HL-60 (cell line): ENCODE results near the gene IL1RAPL1.

ENCODE experiments used
- DNase-seq, 2 experiments: peaks; one replicate each; pipeline ENCODE4 v3.0.0-alpha.2; 2010 to 2020; ENCODE audit warnings: low read depth in 1 of 2, low spot score in 1 of 2
- H3K27ac ChIP-seq: fragments of 250-450 bp; sonication (Bioruptor Pico); replicated peaks from 2 replicates; pipeline ENCODE4 v1.5.1; 2020; ENCODE audit warnings: mild to moderate bottlenecking, moderate library complexity
- H3K27me3 ChIP-seq: fragments of 250-450 bp; sonication (Bioruptor Pico); 2 replicates; pipeline ENCODE4 v1.5.1; 2021; ENCODE audit warnings: mild to moderate bottlenecking, moderate library complexity; ENCODE audit not compliant: insufficient read depth, poor library complexity, severe bottlenecking
- H3K4me3 ChIP-seq: replicated peaks from 2 replicates; pipeline ENCODE4 v1.5.1; 2011; ENCODE audit warnings: mild to moderate bottlenecking, control low read depth, low read length; ENCODE audit not compliant: insufficient read depth
- CTCF ChIP-seq: IDR thresholded peaks from one replicate; pipeline ENCODE4 v1.5.1; 2011; ENCODE audit warnings: low read length, control low read depth, inconsistent platforms; ENCODE audit not compliant: insufficient read depth
- GABPA ChIP-seq: IDR thresholded peaks from 2 replicates; pipeline ENCODE4 v1.6.1; 2012; ENCODE audit warnings: low read depth
- POLR2AphosphoS5 ChIP-seq: IDR thresholded peaks from 2 replicates; pipeline ENCODE4 v1.6.1; 2012; ENCODE audit warnings: low read depth
- REST ChIP-seq: IDR thresholded peaks from 2 replicates; pipeline ENCODE4 v1.6.1; 2012; ENCODE audit warnings: low read depth; ENCODE audit not compliant: insufficient replicate concordance
- SPI1 ChIP-seq: IDR thresholded peaks from 2 replicates; pipeline ENCODE4 v1.6.1; 2012; ENCODE audit warnings: low read depth, mild to moderate bottlenecking, borderline replicate concordance

Gene IL1RAPL1

GRCh38 chrX:29215251-29215650 lies 628.0 kb downstream of the IL1RAPL1 start:
- Histone ChIP-seq H3K27ac (no peak overlapping the region), H3K4me3 (no peak overlapping the region), H3K27me3 (no peaks in the 10 kb centered on the region)
- DNase-seq = no peak
- no peak for TF ChIP-seq CTCF
- TF ChIP-seq SPI1 = no peak
- no peak for TF ChIP-seq GABPA
- TF ChIP-seq REST = no peak
- no peak for TF ChIP-seq POLR2AphosphoS5

- DNase-seq = no peak
- no peak overlapping the region for H3K4me3 ChIP-seq
- H3K27me3 ChIP-seq = no peaks in the 10 kb centered on the region
- TF ChIP-seq GABPA (no peak), CTCF (no peak), REST (no peak), POLR2AphosphoS5 (no peak), SPI1 (no peak)
- no peak overlapping the region for H3K27ac ChIP-seq
Observed at GRCh38 chrX:29225670-29226069, 638.4 kb downstream of the IL1RAPL1 start.

GRCh38 chrX:29229802-29230201 lies 642.6 kb downstream of the IL1RAPL1 start:
- DNase-seq = no peak
- Histone ChIP-seq H3K27me3 (no peaks in the 10 kb centered on the region), H3K4me3 (no peak overlapping the region), H3K27ac (no peak overlapping the region)
- no peak for TF ChIP-seq GABPA

- H3K4me3 ChIP-seq = no peak overlapping the region
- no peaks in the 10 kb centered on the region for H3K27me3 ChIP-seq
- H3K27ac ChIP-seq = no peak overlapping the region
- TF ChIP-seq GABPA (no peak), REST (no peak), SPI1 (no peak), POLR2AphosphoS5 (no peak), CTCF (no peak)
- no peak for DNase-seq
Observed at GRCh38 chrX:29231800-29232199, 644.6 kb downstream of the IL1RAPL1 start.
